Parathyroid adenoma (tissue), 2 donors: ENCODE measurements around the gene PDE6C.

Experiments
- H2AFZ ChIP-seq: fragments of 300-600 bp; sonication (generic); one replicate; pipeline ENCODE4 v1.7.0; 2017; ENCODE audit warnings: antibody characterized with exemption, mild to moderate bottlenecking
- H3K27ac ChIP-seq: fragments of 300-600 bp; sonication (generic); one replicate; pipeline ENCODE4 v1.7.0; 2017
- H3K27me3 ChIP-seq: fragments of 300-600 bp; sonication (generic); one replicate; pipeline ENCODE4 v1.7.0; 2017; ENCODE audit warnings: low read length; ENCODE audit not compliant: control insufficient read depth, insufficient read depth
- H3K36me3 ChIP-seq: fragments of 300-600 bp; sonication (generic); one replicate; pipeline ENCODE4 v1.7.0; 2017; ENCODE audit warnings: low read length; ENCODE audit not compliant: control insufficient read depth, insufficient read depth
- H3K4me1 ChIP-seq: fragments of 300-600 bp; sonication (generic); one replicate; pipeline ENCODE4 v1.7.0; 2017; ENCODE audit warnings: control low read depth
- H3K4me2 ChIP-seq: fragments of 300-600 bp; sonication (generic); one replicate; pipeline ENCODE4 v1.7.0; 2017; ENCODE audit warnings: low read length
- H3K4me3 ChIP-seq: fragments of 300-600 bp; sonication (generic); one replicate; pipeline ENCODE4 v1.7.0; 2017; ENCODE audit warnings: low read depth, low read length
- H3K79me2 ChIP-seq: fragments of 300-600 bp; sonication (generic); one replicate; pipeline ENCODE4 v1.7.0; 2017; ENCODE audit warnings: control low read depth
- H3K9ac ChIP-seq: fragments of 300-600 bp; sonication (generic); one replicate; pipeline ENCODE4 v1.7.0; 2017; ENCODE audit warnings: mild to moderate bottlenecking
- H3K9me3 ChIP-seq: fragments of 300-600 bp; sonication (generic); one replicate; pipeline ENCODE4 v1.7.0; 2017; ENCODE audit warnings: low read length; ENCODE audit not compliant: control insufficient read depth
- CTCF ChIP-seq: fragments of 300-600 bp; sonication (generic); IDR thresholded peaks from one replicate; pipeline ENCODE4 v1.7.0; 2017; ENCODE audit warnings: antibody characterized with exemption, mild to moderate bottlenecking
- donor health status: primary hyperparathyroidism.

The PDE6C gene

GRCh38 chr10:93568105-93568390 lies 44.3 kb upstream of the PDE6C start:
- H3K9ac ChIP-seq: no peak overlapping the region
- no peak overlapping the region for H3K4me3 ChIP-seq
- no peaks in the 10 kb centered on the region for H3K9me3 ChIP-seq
- H3K4me1 ChIP-seq: no peaks in the 10 kb centered on the region
- no peaks in the 10 kb centered on the region for H3K36me3 ChIP-seq
- no peaks in the 10 kb centered on the region for H3K27me3 ChIP-seq
- no peak overlapping the region for H2AFZ ChIP-seq
- H3K79me2 ChIP-seq: no peaks in the 10 kb centered on the region
- no peak overlapping the region for H3K27ac ChIP-seq
- TF ChIP-seq CTCF: no peak
- H3K4me2 ChIP-seq: peak overlapping the region; percentile 22

GRCh38 chr10:93570383-93570782 lies 42.0 kb upstream of the PDE6C start:
- H3K27me3 ChIP-seq: no peaks in the 10 kb centered on the region
- no peaks in the 10 kb centered on the region for H3K36me3 ChIP-seq
- no peak overlapping the region for H3K9ac ChIP-seq
- no peaks in the 10 kb centered on the region for H3K79me2 ChIP-seq
- no peaks in the 10 kb centered on the region for H3K4me1 ChIP-seq
- no peak overlapping the region for H3K27ac ChIP-seq
- no peak for TF ChIP-seq CTCF
- H3K9me3 ChIP-seq: no peaks in the 10 kb centered on the region
- H3K4me2 ChIP-seq: no peak overlapping the region
- no peak overlapping the region for H3K4me3 ChIP-seq
- no peak overlapping the region for H2AFZ ChIP-seq

GRCh38 chr10:93572606-93573005 lies 39.7 kb upstream of the PDE6C start:
- no peak for TF ChIP-seq CTCF
- Histone ChIP-seq H2AFZ (no peak overlapping the region), H3K4me3 (no peak overlapping the region), H3K79me2 (no peaks in the 10 kb centered on the region), H3K4me1 (no peaks in the 10 kb centered on the region), H3K4me2 (no peak overlapping the region), H3K27me3 (no peaks in the 10 kb centered on the region), H3K36me3 (no peaks in the 10 kb centered on the region), H3K27ac (no peak overlapping the region), H3K9me3 (no peaks in the 10 kb centered on the region), H3K9ac (no peak overlapping the region)

- H3K27ac ChIP-seq: no peak overlapping the region
- H3K4me3 ChIP-seq: no peak overlapping the region
Measured at GRCh38 chr10:93573051-93573909, 39.1 kb upstream of the PDE6C start.

More at GRCh38 chr10:93573051-93573909, 39.1 kb upstream of the PDE6C start:
- no peak overlapping the region for H3K9ac ChIP-seq
- H3K9me3 ChIP-seq: no peaks in the 10 kb centered on the region
- TF ChIP-seq CTCF: no peak
- H3K36me3 ChIP-seq: no peaks in the 10 kb centered on the region
- H3K79me2 ChIP-seq: no peaks in the 10 kb centered on the region
- H3K4me2 ChIP-seq: no peak overlapping the region
- H3K27me3 ChIP-seq: no peaks in the 10 kb centered on the region
- no peaks in the 10 kb centered on the region for H3K4me1 ChIP-seq
- no peak overlapping the region for H2AFZ ChIP-seq
